ENCODE results near the gene SMG6. TPM values are rescaled to one million over a fixed set of nuclear protein-coding genes. Genes with fewer than 3 reads are reported as not detected.

The SMG6 gene
- total RNA-seq, 3 donors from 2014 or later = 24.9 to 29.3 (median 29.0) TPM

DNA sequence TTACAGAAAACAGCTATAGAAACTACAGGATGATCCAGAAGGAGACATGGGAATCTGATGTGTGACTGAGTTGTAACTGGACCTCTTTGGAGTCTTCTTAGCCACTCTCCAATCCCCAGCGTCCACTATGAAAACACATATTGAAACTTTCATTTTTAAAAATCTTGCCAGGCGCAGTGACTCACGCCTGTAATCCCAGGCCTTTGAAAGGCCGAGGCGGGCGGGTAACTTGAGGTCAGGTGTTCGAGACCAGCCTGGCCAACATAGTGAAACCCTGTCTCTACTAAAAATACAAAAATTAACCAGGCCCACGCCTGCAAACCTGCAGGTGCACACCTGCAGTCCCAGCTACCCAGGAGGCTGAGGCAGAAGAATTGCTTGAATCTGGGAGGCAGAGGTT, 195.4 kb downstream of the SMG6 start:
- Histone ChIP-seq H3K27ac (no peak overlapping the region), H3K4me1 (no peaks in the 10 kb centered on the region), H3K9me3 (no peaks in the 10 kb centered on the region), H3K36me3 (no peaks in the 10 kb centered on the region), H3K27me3 (no peaks in the 10 kb centered on the region), H3K4me3 (no peak overlapping the region)
- DNase-seq (ENCODE audit: low spot score in 2 of 2) = no peak
- no peak for TF ChIP-seq POLR2A (IDR thresholded peaks at IDR 0.05)
- TF ChIP-seq, protein P1, sequence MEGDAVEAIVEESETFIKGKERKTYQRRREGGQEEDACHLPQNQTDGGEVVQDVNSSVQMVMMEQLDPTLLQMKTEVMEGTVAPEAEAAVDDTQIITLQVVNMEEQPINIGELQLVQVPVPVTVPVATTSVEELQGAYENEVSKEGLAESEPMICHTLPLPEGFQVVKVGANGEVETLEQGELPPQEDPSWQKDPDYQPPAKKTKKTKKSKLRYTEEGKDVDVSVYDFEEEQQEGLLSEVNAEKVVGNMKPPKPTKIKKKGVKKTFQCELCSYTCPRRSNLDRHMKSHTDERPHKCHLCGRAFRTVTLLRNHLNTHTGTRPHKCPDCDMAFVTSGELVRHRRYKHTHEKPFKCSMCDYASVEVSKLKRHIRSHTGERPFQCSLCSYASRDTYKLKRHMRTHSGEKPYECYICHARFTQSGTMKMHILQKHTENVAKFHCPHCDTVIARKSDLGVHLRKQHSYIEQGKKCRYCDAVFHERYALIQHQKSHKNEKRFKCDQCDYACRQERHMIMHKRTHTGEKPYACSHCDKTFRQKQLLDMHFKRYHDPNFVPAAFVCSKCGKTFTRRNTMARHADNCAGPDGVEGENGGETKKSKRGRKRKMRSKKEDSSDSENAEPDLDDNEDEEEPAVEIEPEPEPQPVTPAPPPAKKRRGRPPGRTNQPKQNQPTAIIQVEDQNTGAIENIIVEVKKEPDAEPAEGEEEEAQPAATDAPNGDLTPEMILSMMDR (IDR thresholded peaks at IDR 0.05) = no peak
- TF ChIP-seq POLR2AphosphoS5 (IDR thresholded peaks at IDR 0.05) = no peak
- intact Hi-C loops (cut with DNase I; ENCODE audit: low total_unique reads) = no loop called here

DNA sequence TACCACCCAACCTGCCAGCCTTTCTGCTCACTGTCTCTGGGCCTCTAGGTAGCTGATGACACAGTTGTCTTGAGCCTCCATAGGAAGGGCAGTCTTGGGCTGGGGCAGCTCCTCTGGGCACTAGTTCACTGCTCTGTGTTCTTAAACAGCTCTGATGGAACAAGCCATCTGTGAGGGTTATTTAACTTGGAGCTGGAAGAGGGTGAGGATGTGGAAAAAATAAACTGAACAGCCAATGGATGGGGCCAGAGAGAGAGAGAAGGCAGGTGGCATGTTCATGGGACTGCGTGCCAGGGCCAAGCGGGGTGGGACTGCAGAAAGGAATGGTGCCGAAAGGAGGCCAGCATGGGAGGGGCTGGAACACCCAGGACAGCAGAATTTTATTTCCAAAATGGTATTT, 196.1 kb downstream of the SMG6 start:
- Histone ChIP-seq H3K9me3 (no peaks in the 10 kb centered on the region), H3K27me3 (no peaks in the 10 kb centered on the region), H3K27ac (peak overlapping the region in 1 of 2 donors; percentile 2), H3K36me3 (no peaks in the 10 kb centered on the region), H3K4me1 (no peaks in the 10 kb centered on the region), H3K4me3 (no peak overlapping the region)
- TF ChIP-seq POLR2A (IDR thresholded peaks at IDR 0.05) = no peak
- TF ChIP-seq, protein P1 (IDR thresholded peaks at IDR 0.05) = no peak
- TF ChIP-seq POLR2AphosphoS5 (IDR thresholded peaks at IDR 0.05) = no peak
- intact Hi-C loops (cut with DNase I; ENCODE audit: low total_unique reads) = no loop called here
- DNase-seq (ENCODE audit: low spot score in 2 of 2) = no peak

DNA sequence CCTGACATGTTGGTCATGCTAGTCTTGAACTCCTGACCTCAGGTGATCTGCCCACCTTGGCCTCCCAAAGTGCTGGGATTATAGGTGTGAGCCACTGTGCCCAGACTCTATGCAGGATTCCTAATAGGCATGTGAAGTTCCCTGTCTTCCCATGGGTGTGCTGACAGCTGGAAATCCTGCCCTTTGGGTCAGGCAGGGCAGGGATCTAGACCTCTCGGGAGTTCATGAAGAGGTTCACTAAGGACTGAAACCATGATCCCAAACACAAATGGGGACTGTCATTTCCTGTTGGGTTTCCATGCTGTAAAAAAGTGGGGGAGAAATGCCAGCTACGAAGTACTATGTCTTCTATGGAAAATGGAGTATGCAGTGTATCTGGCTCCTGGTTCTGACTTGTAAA, 196.5 kb downstream of the SMG6 start:
- no peak overlapping the region for H3K4me3 ChIP-seq
- intact Hi-C loops (cut with DNase I; ENCODE audit: low total_unique reads) = no loop called here
- no peaks in the 10 kb centered on the region for H3K27me3 ChIP-seq
- no peak for DNase-seq (ENCODE audit: low spot score in 2 of 2)
- H3K36me3 ChIP-seq = no peaks in the 10 kb centered on the region
- no peaks in the 10 kb centered on the region for H3K9me3 ChIP-seq
- H3K4me1 ChIP-seq = no peaks in the 10 kb centered on the region
- TF ChIP-seq, protein P1 (IDR thresholded peaks at IDR 0.05) = no peak
- peak overlapping the region in 1 of 2 donors; percentile 11 for H3K27ac ChIP-seq

DNA sequence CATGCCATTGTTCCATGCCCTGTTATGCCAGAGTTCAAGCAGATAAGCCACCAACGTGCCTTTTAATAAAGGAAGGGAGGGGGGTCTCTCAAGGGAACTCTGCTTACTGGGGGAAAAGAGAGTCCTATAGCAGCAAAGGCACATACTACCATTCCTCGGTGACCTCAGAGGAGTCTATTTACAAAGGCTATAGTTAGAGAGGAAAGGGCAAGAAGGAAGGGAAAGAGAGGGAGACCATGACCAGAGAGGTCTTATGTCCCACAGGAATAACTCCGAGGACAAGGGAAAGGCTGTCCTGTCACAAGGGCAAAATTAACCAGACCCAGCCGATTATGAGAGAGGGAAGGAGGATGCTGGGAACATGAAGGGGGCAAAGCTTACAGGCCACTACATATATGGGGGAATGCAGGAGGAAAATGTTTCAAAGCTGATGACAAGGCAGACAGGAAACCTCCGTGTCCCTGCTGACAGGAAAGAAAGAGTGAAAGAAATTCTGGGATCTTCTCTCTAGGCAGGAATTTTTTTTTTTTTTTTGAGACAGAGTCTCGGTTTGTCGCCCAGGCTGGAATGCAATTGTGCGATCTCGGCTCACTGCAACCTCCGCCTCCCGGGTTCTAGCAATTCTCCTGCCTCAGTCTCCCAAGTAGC, 197.2 kb downstream of the SMG6 start:
- intact Hi-C loops (cut with DNase I; ENCODE audit: low total_unique reads) = no loop called here
- Histone ChIP-seq H3K36me3 (no peaks in the 10 kb centered on the region), H3K27ac (no peak overlapping the region), H3K4me1 (peaks cover 0 to 4% of the 10 kb centered on the region in 2 donors), H3K27me3 (no peaks in the 10 kb centered on the region), H3K9me3 (no peaks in the 10 kb centered on the region), H3K4me3 (no peak overlapping the region)
- no peak for TF ChIP-seq POLR2AphosphoS5 (IDR thresholded peaks at IDR 0.05)
- TF ChIP-seq, protein P1 (IDR thresholded peaks at IDR 0.05) = no peak
- TF ChIP-seq POLR2A (IDR thresholded peaks at IDR 0.05) = no peak
- no peak for DNase-seq (ENCODE audit: low spot score in 2 of 2)

DNA sequence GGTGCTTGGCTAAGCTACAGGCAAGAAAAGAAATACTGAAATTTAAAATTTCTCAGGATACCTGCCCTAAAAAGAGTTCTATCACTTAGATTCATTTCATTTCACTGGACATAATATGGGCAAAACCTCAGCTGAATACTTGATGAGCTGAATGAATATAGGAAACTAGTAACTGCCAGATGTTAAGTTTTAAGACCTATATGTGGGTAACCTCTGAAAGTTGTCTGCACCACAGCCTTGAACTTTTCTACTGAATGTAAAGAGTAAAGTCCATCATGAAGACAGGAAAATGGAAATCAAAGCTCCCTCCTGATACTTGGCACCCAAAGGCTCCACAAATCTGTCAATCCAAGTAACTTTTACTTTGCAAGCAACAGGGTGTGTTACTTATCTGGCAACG, 197.9 kb downstream of the SMG6 start:
- Histone ChIP-seq H3K4me1 (peaks cover 0 to 4% of the 10 kb centered on the region in 2 donors), H3K27ac (no peak overlapping the region), H3K9me3 (no peaks in the 10 kb centered on the region), H3K27me3 (no peaks in the 10 kb centered on the region), H3K36me3 (no peaks in the 10 kb centered on the region), H3K4me3 (no peak overlapping the region)
- intact Hi-C loops (cut with DNase I; ENCODE audit: low total_unique reads) = no loop called here
- DNase-seq (ENCODE audit: low spot score in 2 of 2) = no peak
- TF ChIP-seq POLR2A (IDR thresholded peaks at IDR 0.05) = no peak
- no peak for TF ChIP-seq POLR2AphosphoS5 (IDR thresholded peaks at IDR 0.05)
- TF ChIP-seq, protein P1 (IDR thresholded peaks at IDR 0.05) = no peak
